WERI-Rb-1 (cell line): ENCODE measurements around the gene MUC21.

Experiments used
- DNase-seq: peaks from one replicate; pipeline ENCODE4 v3.0.0-alpha.2; 2020
- H3K27ac ChIP-seq: fragments of 250-450 bp; sonication (Bioruptor Pico); 2 replicates; pipeline ENCODE4 v1.5.1; 2020; ENCODE audit warnings: mild to moderate bottlenecking, moderate library complexity
- H3K27me3 ChIP-seq: fragments of 250-450 bp; sonication (Bioruptor Pico); 2 replicates; pipeline ENCODE4 v1.5.1; 2021; ENCODE audit warnings: mild to moderate bottlenecking, low read depth, moderate library complexity; ENCODE audit not compliant: insufficient read depth, severe bottlenecking
- H3K36me3 ChIP-seq: fragments of 250-450 bp; sonication (Bioruptor Pico); 2 replicates; pipeline ENCODE4 v1.5.1; 2020; ENCODE audit warnings: mild to moderate bottlenecking, moderate library complexity
- H3K4me3 ChIP-seq: 2 replicates; pipeline ENCODE4 v1.5.1; 2011; ENCODE audit warnings: low read depth, mild to moderate bottlenecking, control low read depth, low read length
- H3K9me3 ChIP-seq: fragments of 250-450 bp; sonication (Bioruptor Pico); 2 replicates; pipeline ENCODE4 v1.5.1; 2021; ENCODE audit warnings: mild to moderate bottlenecking, moderate library complexity; ENCODE audit not compliant: severe bottlenecking
- CTCF ChIP-seq: IDR thresholded peaks from 2 replicates; pipeline ENCODE4 v1.5.1; 2011; ENCODE audit warnings: low read depth, mild to moderate bottlenecking, control low read depth, inconsistent platforms, low read length

The MUC21 gene

GRCh38 chr6:30981942-30982772, 1.4 kb upstream of the MUC21 start:
- Histone ChIP-seq H3K9me3 (no peaks in the 10 kb centered on the region), H3K4me3 (no peak overlapping the region), H3K27me3 (peaks cover 58% of the 10 kb centered on the region), H3K27ac (no peak overlapping the region), H3K36me3 (no peaks in the 10 kb centered on the region)
- DNase-seq = no peak
- TF ChIP-seq CTCF = peak; percentile 39; the same call in 1 of the 2 replicates

- TF ChIP-seq CTCF = no peak
- Histone ChIP-seq H3K27ac (no peak overlapping the region), H3K9me3 (peaks cover 3% of the 10 kb centered on the region), H3K36me3 (no peaks in the 10 kb centered on the region), H3K4me3 (no peak overlapping the region), H3K27me3 (peaks cover 64% of the 10 kb centered on the region)
- no peak for DNase-seq
Observed at GRCh38 chr6:30985490-30985889, 2.0 kb downstream of the MUC21 start.

- DNase-seq = no peak
- no peak overlapping the region for H3K27ac ChIP-seq
- H3K9me3 ChIP-seq = peaks cover 3% of the 10 kb centered on the region
- TF ChIP-seq CTCF = no peak
- no peak overlapping the region for H3K4me3 ChIP-seq
- H3K27me3 ChIP-seq = peaks cover 56% of the 10 kb centered on the region
- no peaks in the 10 kb centered on the region for H3K36me3 ChIP-seq
Observed at GRCh38 chr6:30987304-30987703, 3.8 kb downstream of the MUC21 start.

GRCh38 chr6:30988209-30988825, 4.8 kb downstream of the MUC21 start:
- Histone ChIP-seq H3K36me3 (no peaks in the 10 kb centered on the region), H3K4me3 (no peak overlapping the region), H3K27me3 (peaks cover 49% of the 10 kb centered on the region), H3K27ac (no peak overlapping the region), H3K9me3 (peaks cover 5% of the 10 kb centered on the region)
- no peak for TF ChIP-seq CTCF
- no peak for DNase-seq

- H3K27ac ChIP-seq = no peak overlapping the region
- peaks cover 34% of the 10 kb centered on the region for H3K27me3 ChIP-seq
- no peak for DNase-seq
- peaks cover 15% of the 10 kb centered on the region for H3K9me3 ChIP-seq
- no peak for TF ChIP-seq CTCF
- H3K4me3 ChIP-seq = no peak overlapping the region
- H3K36me3 ChIP-seq = no peaks in the 10 kb centered on the region
Observed at GRCh38 chr6:30990422-30991086, 7.0 kb downstream of the MUC21 start.
